Fibroblast of upper back skin (primary cell): ENCODE measurements around the gene SAFB2.
A peak's percentile ranks its signal among the peaks of the same experiment; 100 is the strongest.

Experiments used
- DNase-seq: peaks from one replicate; pipeline ENCODE4 v3.0.0-alpha.2; 2013

The SAFB2 gene

DNA sequence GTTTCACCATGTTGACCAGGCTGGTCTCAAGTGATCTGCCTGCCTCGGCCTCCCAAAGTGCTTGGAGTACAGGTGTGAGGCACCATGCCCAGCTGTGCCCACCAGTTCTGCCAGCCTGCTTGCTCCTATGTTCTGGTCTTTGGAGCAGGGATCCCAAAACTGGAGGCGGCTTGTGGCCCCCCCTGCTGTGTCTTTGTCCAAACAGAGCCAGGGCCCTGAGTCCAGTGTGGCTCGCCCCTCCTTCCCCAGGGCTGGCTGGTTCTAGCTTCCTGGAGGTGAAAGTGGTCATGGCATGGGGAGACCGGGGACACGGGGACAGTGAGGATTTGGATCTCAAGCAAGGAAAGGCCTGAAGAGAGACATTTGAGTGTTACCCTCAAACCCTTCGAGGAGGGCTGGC lies 43.3 kb downstream of the SAFB2 start:
- no peak for DNase-seq

DNA sequence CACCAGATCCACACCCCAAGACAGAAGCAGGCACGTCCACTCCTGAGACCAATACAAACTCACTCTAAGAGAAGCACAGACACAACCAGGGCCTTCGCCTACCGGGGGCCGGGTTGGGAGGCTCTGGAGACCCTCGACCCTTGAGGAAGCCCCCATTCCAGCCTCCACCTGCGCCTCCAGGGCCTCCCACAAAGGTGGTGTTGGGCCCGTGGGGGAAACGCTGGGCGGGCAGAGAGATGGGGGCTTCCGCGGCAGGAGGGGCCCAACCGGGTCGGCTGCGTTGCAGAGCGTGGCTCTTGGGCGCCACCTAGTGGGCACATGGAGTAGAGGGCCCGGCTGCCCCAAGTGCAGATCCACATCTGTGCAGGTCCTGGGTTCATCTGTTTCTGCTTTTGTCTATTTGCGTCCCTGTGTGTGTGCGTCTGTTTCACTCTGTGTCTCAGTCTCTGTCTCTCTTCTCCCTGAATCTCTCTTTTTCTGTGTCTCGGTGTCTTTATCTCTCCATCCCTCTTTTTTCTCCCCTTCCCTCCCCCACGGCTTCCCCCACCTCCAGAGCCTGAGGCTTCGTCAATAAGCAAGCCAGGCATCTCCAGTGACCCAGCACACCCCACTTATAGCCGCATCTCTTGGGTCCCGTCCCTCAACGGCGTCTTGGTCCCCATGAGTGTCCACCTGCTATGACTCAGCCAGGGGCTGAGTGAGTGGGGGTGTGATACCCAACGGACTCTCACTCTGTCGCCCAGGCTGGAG lies 44.3 kb downstream of the SAFB2 start:
- peak; percentile 53 for DNase-seq

DNA sequence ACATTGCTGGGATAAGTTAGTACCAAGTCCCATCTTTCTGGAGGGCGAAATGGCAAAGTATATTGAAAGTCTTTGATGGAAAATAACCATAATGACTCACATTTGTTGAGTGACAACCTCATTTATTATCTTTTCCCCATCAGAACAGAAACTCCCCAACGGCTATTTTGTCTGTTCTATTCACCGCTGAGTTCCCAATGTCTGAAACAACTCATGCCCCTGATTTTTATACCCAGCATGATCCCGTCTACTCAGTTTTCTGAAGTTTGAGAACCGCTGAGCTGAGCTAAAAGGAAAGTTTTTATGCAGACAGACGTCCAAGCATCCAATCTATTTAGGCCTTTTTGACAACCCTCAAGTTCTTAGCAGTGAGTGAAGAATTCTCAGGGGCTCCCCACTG lies 47.0 kb downstream of the SAFB2 start:
- DNase-seq = no peak

DNA sequence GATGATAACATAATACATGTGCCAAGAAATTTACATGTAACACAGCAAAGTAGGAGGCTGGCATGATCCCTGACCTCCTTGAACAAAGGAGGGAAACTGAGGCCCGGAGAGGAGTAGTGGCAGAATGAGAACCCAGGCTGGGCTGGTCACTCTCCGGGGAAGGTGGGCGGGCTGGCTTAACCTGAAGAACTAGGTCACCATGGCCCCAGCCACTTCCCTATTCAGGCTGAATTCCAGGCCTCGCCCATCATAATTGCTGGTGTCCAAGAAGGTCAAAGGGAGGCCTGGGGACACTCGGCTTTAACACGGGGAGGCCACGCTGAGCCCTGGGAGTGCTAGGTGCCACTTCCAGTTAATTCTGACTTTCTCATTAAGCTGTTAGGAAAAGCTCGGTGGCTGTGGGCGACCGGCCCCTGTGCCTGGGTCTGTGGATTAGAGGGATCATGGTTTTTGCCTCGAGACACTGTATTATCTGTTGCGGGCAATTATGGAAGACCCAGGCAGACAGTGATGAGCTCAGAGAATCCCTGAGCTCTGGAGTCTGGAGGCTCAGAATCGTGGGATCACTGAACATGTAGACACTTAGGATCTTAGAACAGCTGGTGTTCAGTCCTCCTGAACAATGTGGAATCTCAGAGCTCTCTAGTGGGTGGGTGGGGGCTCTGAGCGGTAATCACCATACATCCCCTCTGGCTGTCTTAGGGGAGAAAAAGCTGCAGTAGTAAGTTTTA lies 49.9 kb downstream of the SAFB2 start:
- no peak for DNase-seq

DNA sequence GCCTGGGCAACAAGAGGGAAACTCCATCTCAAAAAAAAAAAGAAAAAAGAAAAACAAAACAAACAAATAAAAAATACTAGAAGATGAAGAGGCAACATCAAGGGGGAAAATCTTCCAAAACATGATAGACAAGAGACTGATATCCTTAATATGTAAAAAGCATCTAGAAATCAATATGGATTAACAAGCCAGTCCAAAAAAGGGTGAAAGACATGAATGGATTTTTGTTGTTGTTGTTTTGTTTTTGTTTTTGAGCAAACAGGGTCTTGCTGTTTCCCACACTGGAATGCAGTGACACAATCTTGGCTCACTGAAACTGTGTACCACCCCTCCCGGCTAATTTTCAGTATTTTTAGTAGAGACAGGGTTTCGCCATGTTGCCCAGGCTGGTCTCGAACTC lies 50.8 kb downstream of the SAFB2 start:
- DNase-seq = no peak

DNA sequence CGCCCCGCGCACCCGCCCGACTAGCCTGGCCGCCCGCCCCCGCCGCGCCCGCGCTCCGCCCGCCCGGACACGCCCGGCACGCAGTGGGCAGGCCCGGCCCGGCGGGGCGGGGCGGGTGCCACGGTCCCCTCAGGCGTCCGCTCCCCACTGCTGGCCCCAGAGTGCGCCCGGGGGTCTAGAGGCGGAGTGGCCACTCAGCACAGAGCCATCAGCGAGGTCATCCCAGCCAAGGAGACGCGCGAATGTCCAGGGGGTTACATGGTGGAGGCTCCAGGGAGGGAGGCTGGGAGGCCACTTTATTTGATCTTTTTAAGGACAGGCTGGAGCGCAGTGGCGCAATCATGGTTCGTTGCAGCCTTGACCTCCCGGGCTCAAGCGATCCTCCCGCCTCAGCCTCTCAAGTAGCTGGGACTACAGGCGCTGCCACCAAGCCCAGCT lies 54.6 kb downstream of the SAFB2 start:
- DNase-seq = no peak

DNA sequence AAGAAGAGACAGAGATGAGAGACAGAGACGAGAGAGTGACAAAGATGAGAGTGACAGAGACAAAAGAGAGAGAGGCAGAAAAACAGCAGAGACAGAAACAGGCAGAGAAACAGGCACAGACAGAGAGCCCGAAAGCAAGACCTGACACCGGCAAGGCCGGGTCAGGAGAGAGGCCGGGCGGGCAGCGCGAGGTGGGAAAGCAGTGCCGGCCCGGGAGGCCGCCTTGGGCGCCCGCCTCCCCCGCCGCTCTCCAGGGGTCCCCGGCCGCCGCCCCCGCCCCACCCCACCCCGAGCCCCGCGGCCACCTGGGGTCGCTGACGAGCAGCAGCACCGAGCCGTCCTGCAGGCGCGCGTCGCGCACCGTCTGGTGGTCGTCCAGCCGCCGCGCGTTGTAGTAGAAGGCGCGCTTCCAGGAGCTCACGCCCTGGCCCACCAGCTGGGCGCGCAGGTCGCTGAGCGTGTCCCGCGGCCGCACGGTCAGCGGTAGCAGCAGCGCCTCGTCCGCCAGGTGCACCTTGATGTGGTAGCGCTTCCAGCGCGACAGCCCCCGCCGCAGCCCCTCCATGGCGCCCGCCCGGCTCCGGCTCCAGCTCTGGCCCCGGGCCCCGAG lies 55.1 kb downstream of the SAFB2 start, which contains the start of gene TINCR:
Gene TINCR, minus strand, starts transcription at position 594 of the 610 bp plus-strand sequence.
- no peak for DNase-seq

DNA sequence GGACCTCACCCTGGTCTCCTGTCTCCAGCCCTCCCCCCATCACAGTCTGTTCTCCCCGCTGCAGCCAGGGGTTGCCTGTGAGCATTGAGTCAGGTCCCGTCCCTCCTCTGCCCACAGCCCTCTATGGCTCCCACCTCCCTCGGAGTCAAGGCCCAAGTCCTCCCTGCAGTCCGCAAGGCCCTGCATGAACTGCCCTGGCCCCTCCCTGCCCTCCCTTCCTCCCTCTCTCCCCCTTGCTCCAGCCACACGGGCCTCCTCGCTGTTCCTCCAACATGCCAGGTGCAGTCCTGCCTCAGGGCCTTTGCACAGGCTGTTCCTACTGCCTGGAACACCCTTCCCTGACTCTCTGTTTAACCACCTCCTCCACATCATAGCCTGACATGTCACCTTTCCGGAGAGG lies 57.6 kb downstream of the SAFB2 start:
- DNase-seq = no peak

DNA sequence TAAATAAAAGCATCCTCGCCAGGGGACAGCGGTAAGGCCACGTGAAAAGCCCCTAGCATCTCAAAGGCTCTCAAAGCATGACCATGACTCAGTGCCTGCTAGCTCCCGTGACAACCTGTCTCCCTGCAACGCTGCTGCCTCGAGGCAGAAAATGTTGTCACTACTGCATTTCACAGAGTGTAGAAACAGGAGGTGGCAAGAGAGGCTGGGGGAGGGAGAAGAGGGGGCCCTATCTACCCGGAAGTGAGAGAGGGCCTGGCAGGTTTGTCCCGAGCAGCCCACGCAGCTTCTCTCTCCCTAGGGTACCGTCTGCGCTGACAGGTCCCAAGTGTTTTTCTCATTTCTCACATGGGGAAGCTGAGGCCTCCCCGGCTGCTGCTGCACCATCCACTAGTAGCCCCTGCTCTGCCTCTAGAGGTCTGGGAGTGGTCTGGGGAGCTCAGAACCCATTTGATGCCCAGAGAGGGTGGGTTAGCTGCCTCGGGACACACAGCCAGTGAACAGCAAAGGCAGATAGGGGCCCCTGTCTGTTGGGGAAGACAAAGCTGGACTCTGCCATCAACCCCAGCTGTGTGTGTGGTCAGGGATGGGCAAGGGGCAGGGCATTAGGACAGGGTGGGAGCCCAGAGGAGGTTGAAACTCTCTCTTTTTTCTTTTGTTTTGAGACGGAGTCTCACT lies 58.5 kb downstream of the SAFB2 start:
- no peak for DNase-seq

DNA sequence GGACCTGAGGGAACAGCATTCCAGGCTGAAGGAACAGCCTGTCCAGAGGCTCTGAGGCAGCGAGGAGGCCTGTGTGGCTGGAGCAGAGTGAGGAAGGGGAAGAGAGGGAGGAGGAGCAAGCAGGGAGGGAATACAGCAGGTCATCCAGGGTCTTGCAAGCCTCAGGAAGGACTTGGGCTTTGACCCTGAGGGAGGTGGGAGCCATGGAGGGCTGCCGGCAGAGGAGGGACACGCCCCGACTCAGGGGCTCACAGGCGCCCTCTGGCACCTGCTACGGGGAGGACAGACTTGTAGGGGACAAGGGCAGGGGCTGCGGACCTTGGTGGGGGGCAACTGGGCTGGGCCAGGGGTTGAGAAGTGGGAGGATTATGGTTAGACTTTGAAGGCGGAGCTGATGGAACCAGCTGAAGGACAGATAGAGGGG lies 59.6 kb downstream of the SAFB2 start:
- no peak for DNase-seq

DNA sequence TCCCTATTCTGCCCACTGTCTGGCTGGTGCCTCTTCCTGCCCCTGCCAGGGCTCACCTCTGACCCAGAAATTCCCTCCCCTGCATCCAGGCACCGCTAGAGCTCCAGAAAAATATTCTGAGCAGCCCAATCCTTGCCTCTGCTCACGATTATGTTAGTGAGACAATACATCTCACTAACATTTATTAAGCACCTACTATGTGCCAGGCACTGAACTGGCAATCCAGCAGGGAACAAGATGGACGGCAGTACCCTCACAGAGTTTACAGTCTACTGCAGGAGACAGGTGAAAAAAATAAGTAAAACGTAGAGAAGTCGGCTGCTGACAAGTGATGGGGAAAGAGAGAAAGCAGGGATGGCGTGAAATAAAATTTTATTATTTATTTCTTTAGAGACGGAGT lies 60.3 kb downstream of the SAFB2 start:
- DNase-seq = no peak

DNA sequence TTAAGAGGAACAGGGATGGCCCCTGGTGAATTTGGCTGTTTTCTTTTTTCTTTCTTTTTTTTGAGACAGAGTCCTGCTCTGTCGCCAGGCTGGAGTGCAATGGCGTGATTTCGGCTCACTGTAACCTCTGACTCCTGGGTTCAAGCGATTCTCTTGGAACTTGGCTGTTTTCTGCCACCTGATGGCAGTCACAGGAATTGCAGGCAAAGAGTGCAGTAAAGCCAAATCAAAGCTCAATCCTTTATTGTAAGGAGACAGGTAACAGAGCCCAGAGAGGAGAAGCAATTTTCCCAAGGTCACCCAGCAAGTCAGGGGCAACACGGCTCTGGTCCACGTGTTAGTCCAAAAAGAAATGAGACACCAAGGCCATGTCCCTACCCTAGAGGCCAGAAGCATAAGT lies 61.0 kb downstream of the SAFB2 start:
- DNase-seq = no peak

DNA sequence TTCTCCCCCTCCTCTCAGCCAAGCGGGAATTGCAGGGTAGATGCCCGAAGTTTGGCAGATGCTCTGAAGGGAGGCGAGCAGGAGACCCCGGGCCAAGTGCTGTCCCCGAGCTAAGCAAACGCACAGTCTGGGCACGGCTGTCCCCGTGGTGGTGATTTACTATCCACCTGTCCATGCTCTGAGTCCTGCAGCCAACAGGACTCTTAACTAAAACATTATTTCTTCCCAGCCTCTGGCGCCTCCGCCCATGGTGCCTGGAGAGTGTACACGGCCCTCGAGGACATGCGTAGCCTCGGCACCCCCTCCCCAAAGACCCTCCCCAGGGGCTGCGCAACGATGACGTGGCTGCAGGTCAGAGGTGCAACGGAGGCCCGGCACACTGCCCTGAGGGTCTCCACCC lies 62.4 kb downstream of the SAFB2 start:
- DNase-seq = no peak

DNA sequence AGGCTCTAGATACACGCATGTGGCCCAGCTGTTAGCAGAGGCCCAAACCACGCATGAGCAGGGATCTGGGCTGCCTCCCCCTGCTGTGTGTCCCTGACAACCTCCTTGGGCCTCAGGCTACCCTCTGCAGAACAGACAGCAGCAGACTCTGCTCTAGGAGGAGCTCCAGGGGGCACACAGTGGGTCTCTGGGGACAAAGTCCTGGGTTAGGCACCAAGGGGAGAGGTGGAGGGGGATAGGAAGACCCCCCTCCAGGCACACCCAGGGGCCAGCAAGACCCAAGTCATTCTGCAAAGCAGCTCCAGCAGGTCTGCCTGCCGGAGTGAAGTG lies 62.8 kb downstream of the SAFB2 start:
- DNase-seq = no peak

DNA sequence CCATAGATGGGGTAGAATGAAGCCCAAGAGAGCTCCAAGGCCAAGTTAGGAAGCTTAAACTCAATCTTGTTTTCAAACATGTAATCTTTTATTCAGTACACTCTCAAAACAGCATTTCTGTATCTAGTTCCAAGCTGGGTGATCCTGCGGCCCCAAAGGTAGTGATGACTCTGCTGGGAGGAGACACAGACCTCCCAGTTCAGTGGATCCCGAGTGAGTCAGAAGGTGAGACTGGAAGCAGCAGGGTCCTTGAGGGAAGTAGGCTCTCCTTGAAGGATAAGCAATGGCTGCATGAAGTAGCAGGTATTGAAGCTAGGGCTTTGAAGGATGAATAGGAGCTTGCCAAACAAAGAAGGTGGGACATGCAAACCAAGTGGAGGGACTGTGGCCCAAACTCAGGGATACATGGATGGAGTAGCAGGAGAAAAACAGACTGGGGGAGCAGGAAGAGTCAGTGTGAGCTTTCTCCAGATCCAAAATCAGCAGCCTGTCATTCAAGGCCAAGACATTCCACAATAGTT lies 64.4 kb downstream of the SAFB2 start:
- DNase-seq = no peak

DNA sequence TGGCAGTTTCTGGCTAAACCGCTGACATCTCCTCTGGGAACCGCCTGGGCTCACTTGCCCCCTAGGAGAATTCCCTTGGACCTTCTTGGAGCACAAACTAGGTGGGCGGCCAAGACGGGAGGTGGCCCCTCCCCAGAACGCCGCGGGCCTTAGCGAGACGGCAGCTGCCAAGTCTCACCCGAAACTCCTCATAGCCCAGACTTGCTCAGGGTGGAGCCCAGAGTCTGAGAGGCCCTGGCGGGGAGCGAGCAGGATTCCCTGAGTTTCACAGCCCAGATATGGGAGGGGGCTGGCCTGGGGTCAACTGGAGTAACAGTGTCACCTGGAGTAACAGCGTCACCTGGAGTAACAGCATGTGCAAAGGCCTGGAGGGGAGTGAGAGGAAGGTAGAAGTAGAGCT lies 64.9 kb downstream of the SAFB2 start:
- no peak for DNase-seq

DNA sequence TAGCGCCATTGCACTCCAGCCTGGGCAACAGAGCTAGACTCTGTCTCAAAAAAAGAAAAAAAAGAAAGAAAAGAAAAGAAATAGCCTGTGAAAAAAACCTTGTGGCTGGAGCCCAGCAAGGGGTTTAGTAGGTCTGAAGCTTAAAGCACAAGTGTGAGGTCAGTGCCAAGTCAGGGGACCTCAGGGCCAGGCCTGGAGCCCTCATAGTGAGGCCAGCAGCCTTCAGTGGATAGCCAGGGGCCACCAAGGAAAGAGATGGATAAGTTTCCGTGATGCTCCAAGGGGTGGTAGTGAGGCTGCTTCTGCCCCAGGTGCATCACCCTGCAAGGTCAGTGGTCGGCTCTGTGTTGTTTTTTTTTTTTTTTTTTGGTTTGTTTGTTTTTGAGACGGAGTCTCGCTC lies 67.7 kb downstream of the SAFB2 start:
- no peak for DNase-seq

DNA sequence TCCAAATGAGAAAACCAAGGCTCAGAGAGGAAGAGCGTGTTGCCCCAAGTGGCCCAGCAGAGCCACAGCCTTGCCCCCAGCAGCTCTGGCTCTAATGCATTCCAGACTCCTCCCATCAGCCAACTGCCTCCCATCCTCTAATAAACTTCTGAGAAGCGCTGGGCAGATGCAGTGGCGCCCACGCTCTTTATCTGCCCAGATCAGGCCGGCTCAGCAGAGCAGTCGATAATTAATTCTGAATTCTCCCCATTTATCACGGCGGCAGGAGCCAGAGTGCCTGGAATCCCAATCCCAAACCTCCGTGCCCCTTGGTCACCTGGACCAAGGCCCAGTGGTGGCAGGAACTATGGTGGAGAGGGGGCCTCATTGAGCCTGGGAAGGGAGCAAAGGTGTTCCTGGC lies 68.7 kb downstream of the SAFB2 start:
- no peak for DNase-seq

DNA sequence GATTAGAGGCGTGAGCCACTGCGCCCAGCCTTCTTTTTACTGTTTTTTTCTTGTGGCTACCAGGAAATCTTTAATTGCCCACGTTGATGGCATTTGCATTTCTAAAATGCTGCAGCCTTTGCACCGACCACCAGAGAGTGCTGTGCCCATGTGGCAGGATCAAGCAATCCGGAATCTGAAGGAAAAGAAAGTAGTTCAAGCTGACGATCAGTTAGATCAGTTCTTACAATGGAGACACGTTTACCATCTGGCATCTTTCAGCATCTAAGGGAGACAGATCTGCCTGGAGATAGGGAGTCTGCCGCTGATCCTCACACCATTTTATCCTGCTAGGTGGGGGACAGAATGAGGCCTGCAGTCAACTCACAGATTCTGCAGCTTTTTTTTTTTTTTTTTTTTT lies 74.7 kb downstream of the SAFB2 start:
- DNase-seq = peak; percentile 31

DNA sequence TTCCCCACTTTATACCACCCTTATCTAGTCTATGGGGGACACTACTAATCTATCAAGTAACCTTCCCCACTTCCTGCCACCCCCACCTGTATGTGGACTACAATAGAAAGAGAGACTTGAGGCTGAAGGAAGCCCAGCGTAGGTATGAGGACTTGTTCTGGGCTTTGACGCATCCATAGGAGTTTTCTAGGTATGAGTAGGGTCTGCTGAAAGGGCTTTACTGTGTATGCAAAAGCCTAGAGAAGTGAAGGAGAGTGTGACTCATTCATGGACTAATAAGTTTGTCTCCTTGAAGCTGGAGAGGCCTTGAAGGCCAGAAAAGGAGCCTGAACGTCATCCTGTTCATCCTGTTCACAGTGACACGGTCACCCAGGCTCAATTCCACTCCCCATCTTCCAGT lies 76.6 kb downstream of the SAFB2 start:
- no peak for DNase-seq

DNA sequence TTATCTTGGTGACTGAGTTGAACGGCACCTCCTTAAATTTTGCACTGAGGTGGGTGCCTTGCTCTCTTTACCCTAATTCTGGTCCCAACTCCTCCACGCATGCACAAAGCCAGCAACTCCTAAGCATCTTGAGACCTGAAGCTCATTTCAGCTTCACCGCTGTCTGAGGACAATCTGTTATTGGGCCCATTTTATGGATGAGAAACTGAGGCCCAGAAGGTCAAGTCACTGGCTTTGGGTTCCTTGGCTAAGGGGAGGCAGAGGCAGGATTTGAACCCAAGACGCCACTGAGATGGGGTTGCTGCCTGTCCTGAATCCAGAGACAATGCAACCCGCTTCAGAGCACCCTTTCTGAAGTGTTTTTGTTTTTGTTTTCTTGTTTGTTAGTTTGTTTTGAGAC lies 77.5 kb downstream of the SAFB2 start:
- DNase-seq = no peak

DNA sequence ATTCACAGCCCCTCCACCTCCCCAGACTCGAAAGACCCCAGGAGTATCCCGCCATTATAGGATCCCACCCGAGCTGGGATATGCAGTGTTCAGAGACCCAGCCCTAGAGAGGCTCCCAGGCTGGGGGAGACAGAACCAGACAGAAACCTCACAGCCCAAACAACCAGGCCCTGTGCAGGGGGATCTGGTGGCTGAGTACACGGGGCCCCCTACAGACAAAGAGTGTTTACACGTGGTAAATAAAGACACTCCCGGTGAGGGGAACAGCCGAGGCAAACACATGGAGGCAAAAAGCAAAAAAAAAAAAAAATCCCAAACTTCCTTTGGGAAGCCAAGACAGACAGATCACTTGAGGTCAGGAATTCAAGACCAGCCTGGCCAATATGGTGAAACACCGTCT lies 79.9 kb downstream of the SAFB2 start:
- no peak for DNase-seq

DNA sequence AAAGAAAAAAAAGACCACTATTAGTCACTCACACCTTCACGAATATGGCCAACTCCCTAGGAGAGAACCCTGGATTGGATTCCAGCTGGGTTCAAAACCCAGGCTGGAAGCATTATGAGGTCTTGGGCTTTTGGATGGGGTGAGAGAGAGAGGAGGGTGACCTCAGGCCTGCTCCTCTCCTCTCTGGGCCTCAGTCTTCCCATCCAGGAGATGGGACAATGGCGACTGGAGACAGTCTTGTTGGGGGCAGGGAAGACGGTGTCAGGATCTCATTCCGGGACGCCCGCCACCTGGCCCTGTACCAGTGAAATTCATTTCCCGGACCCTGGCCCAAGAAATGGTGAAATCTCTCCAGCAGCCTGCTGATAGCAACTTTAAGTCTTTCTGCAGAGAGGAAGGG lies 81.1 kb downstream of the SAFB2 start:
- no peak for DNase-seq

DNA sequence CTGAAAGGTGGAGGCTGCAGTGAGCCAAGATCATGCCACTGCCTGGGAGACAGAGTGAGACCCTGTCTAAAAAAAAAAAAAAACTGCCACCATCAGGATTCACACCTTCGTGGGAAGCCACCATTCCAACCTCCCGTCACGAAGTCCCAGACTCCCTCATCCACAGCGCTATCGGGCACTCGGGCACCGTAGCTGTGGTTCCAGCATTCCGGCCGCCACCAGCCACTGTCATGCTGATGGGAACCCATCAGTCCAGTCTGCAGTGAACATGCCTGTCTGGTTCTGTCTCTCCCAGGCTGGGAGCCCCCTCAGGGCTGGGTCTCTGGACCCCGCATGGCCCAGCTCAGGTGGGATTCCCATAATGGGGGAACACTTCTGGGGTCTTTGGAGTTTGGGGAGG lies 82.4 kb downstream of the SAFB2 start:
- no peak for DNase-seq
